ENCODE measurements around the gene LTBP1. TPM values are rescaled to one million over a fixed set of nuclear protein-coding genes. Genes with fewer than 3 reads are reported as not detected.

The LTBP1 gene
- total and polyA plus RNA-seq, 12 donors, result 6.2 to 47.2 (median 15.5) TPM

- Histone ChIP-seq H3K27ac (no peak overlapping the region), H3K9me3 (replicated peaks in 1 of 3) (no peaks in the 10 kb centered on the region), H3K4me3 (no peak overlapping the region), H3K27me3 (no peaks in the 10 kb centered on the region), H3K36me3 (replicated peaks in 1 of 2) (no peaks in the 10 kb centered on the region), H3K4me1 (replicated peaks in 1 of 2) (peaks cover 7 to 16% of the 10 kb centered on the region in 2 donors)
- no peak for DNase-seq
- 95 to 97% (median 96%) methylated on average over 4 of the region's 4 CpGs for WGBS, 4 donors
- TF ChIP-seq CTCF (IDR thresholded peaks at IDR 0.05) (no peak), POLR2A (IDR thresholded peaks at IDR 0.05) (no peak)
- intact Hi-C loops (cut with DNase I), result no loop called here
These were observed 379.3 kb downstream of the LTBP1 start for GRCh38 chr2:33326100-33326499.

GRCh38 chr2:33333433-33333832 lies 386.7 kb downstream of the LTBP1 start:
- TF ChIP-seq POLR2A (IDR thresholded peaks at IDR 0.05) (no peak), CTCF (IDR thresholded peaks at IDR 0.05) (no peak)
- Histone ChIP-seq H3K27me3 (no peaks in the 10 kb centered on the region), H3K27ac (no peak overlapping the region), H3K36me3 (replicated peaks in 1 of 2) (no peaks in the 10 kb centered on the region), H3K4me1 (replicated peaks in 1 of 2) (no peaks in the 10 kb centered on the region), H3K9me3 (replicated peaks in 1 of 3) (no peaks in the 10 kb centered on the region), H3K4me3 (no peak overlapping the region)
- intact Hi-C loops (cut with DNase I), result no loop called here
- no peak for DNase-seq
- WGBS, 4 donors, result 93 to 95% (median 94%) methylated on average over 3 of the region's 3 CpGs

GRCh38 chr2:33334083-33334482 lies 387.3 kb downstream of the LTBP1 start:
- WGBS, 4 donors, result 79 to 90% (median 84%) methylated on average over 4 of the region's 4 CpGs
- H3K36me3 ChIP-seq (replicated peaks in 1 of 2), result no peaks in the 10 kb centered on the region
- intact Hi-C loops (cut with DNase I), result no loop called here
- H3K9me3 ChIP-seq (replicated peaks in 1 of 3), result no peaks in the 10 kb centered on the region
- TF ChIP-seq POLR2A (IDR thresholded peaks at IDR 0.05) (no peak), CTCF (IDR thresholded peaks at IDR 0.05) (no peak)
- H3K27ac ChIP-seq, result no peak overlapping the region
- H3K4me1 ChIP-seq (replicated peaks in 1 of 2), result no peaks in the 10 kb centered on the region
- DNase-seq, result no peak
- no peaks in the 10 kb centered on the region for H3K27me3 ChIP-seq
- no peak overlapping the region for H3K4me3 ChIP-seq

GRCh38 chr2:33335516-33335915 lies 388.8 kb downstream of the LTBP1 start:
- 96 to 98% (median 97%) methylated on average over 3 of the region's 3 CpGs for WGBS, 4 donors
- Histone ChIP-seq H3K4me3 (no peak overlapping the region), H3K4me1 (replicated peaks in 1 of 2) (peaks cover 2 to 5% of the 10 kb centered on the region in 2 donors), H3K9me3 (replicated peaks in 1 of 3) (no peaks in the 10 kb centered on the region), H3K36me3 (replicated peaks in 1 of 2) (no peaks in the 10 kb centered on the region), H3K27ac (no peak overlapping the region), H3K27me3 (no peaks in the 10 kb centered on the region)
- no peak for DNase-seq
- TF ChIP-seq POLR2A (IDR thresholded peaks at IDR 0.05) (no peak), CTCF (IDR thresholded peaks at IDR 0.05) (no peak)
- intact Hi-C loops (cut with DNase I), result no loop called here

Measured in adrenal gland (tissue), 12 donors.